HepG2 (cell line): ENCODE data around the gene CMIP. TPM values are rescaled to one million over a fixed set of nuclear protein-coding genes. Genes with fewer than 3 reads are reported as not detected.

Experiments
- ATAC-seq: fragments of 200-7000 bp; cut with Tn5 transposase; 3 replicates; pipeline ENCODE4 v1.9.1; 2020; ENCODE audit warnings: mild to moderate bottlenecking, moderate library complexity
- BruUV-seq: library from RNA; stranded (reverse); fragments of 400-500 nt; replicated peaks from 2 replicates; lab custom pipeline; 2021; lab: Mats Ljungman, UMichigan
- CTCF ChIA-PET: fragments of 300-600 bp; formaldehyde crosslinking; extraction: SDS; loops from one replicate; lab custom pipeline; 2021; ENCODE audit warnings: low total read pairs, inconsistent platforms, low intra/inter-chr PET ratio; lab: Yijun Ruan, JAX
- POLR2A ChIA-PET: fragments of 350-600 bp; sonication (Branson Sonifier 250); formaldehyde crosslinking; loops from one replicate; lab custom pipeline; 2020; ENCODE audit warnings: antibody characterized with exemption, inconsistent platforms; lab: Yijun Ruan, JAX
- DNase-seq: peaks from one replicate; pipeline ENCODE4 v3.0.0-alpha.2; 2015; ENCODE audit warnings: low spot score
- FAIRE-seq: peaks from 3 replicates; lab custom pipeline; 2011; peaks lifted over from hg19 to GRCh38; lab: Jason Lieb, UNC
- H2AFZ ChIP-seq: one replicate; pipeline ENCODE4 v1.6.1; 2011; ENCODE audit warnings: low read length, inconsistent platforms
- H3K27ac ChIP-seq: fragments of 300-600 bp; 3 replicates; pipeline ENCODE4 v1.8.0; 2011; ENCODE audit warnings: mixed run types, mild to moderate bottlenecking, mixed read lengths, low read length, inconsistent platforms; ENCODE audit not compliant: insufficient read depth; ENCODE audit errors: extremely low read length
- H3K27me3 ChIP-seq, 2 experiments: fragments of 200-600 bp in 1 of 2; 2 replicates in 1 of 2; 3 replicates in 1 of 2; pipeline versions ENCODE4 v1.6.0 to v1.8.0; 2011; ENCODE audit warnings: low read length in 2 of 2, mild to moderate bottlenecking in 2 of 2, moderate library complexity in 2 of 2, inconsistent platforms in 1 of 2; ENCODE audit not compliant: insufficient read depth in 2 of 2, control insufficient read depth in 1 of 2
- H3K36me3 ChIP-seq, 2 experiments: fragments of 200-600 bp in 1 of 2; replicated peaks in 1 of 2; 2 replicates in 1 of 2; 3 replicates in 1 of 2; pipeline versions ENCODE4 v1.5.1 to v1.8.0; 2011; ENCODE audit warnings: low read length in 2 of 2, inconsistent platforms in 1 of 2; ENCODE audit not compliant: insufficient read depth in 2 of 2, control insufficient read depth in 1 of 2
- H3K4me1 ChIP-seq: 2 replicates; pipeline ENCODE4 v1.5.1; 2012; ENCODE audit warnings: low read length, inconsistent platforms; ENCODE audit not compliant: insufficient read depth
- H3K4me2 ChIP-seq: 2 replicates; pipeline ENCODE4 v1.6.0; 2011; ENCODE audit warnings: low read depth, low read length, inconsistent platforms
- H3K4me3 ChIP-seq, 3 experiments: fragments of 200-600 bp in 1 of 3; sonication (generic), shearing (Covaris generic) in 1 of 3; replicated peaks in 1 of 3; 2 replicates each; pipeline ENCODE4 v1.5.1; 2011 to 2016; ENCODE audit warnings: low read length in 3 of 3, inconsistent platforms in 2 of 3, low read depth in 2 of 3, mild to moderate bottlenecking in 2 of 3, control low read depth in 1 of 3, mixed read lengths in 1 of 3; ENCODE audit not compliant: insufficient read depth in 1 of 3
- H3K79me2 ChIP-seq: one replicate; pipeline ENCODE4 v1.6.1; 2011; ENCODE audit warnings: low read length, inconsistent platforms; ENCODE audit not compliant: insufficient read depth
- H3K9ac ChIP-seq: 2 replicates; pipeline ENCODE4 v1.6.0; 2011; ENCODE audit warnings: mild to moderate bottlenecking, low read depth, low read length, inconsistent platforms; ENCODE audit not compliant: insufficient read depth
- H3K9me3 ChIP-seq: 2 replicates; pipeline ENCODE4 v1.5.1; 2012; ENCODE audit warnings: mild to moderate bottlenecking, low read length
- H4K20me1 ChIP-seq: 2 replicates; pipeline ENCODE4 v1.6.0; 2011; ENCODE audit warnings: inconsistent platforms, mild to moderate bottlenecking, low read length, moderate library complexity; ENCODE audit not compliant: insufficient read depth
- AGO2 ChIP-seq: fragments of 200-400 bp; formaldehyde crosslinking; optimal IDR thresholded peaks from 2 replicates; pipeline ENCODE3; 2017; ENCODE audit warnings: mild to moderate bottlenecking, low read depth, low read length, moderate library complexity
- BHLHE40 ChIP-seq: IDR thresholded peaks from 2 replicates; pipeline ENCODE4 v1.6.1; 2011; ENCODE audit warnings: low read length, improper control_type of control experiment
- KDM1A ChIP-seq: IDR thresholded peaks from 2 replicates; pipeline ENCODE4 v1.6.1; 2016; ENCODE audit warnings: missing compliant biosample characterization
- NR2F6 ChIP-seq, 2 experiments: IDR thresholded peaks; 2 replicates each; pipeline ENCODE4 v1.6.1; 2016; ENCODE audit warnings: antibody characterized with exemption in 1 of 2, mild to moderate bottlenecking in 1 of 2
- PREB ChIP-seq: sonication (generic); formaldehyde crosslinking; IDR thresholded peaks from 2 replicates; pipeline ENCODE4 v1.4.0; 2020; ENCODE audit warnings: missing genetic modification reagents
- RBM22 ChIP-seq: fragments of 200-400 bp; formaldehyde crosslinking; optimal IDR thresholded peaks from 2 replicates; pipeline ENCODE3; 2017; ENCODE audit warnings: mild to moderate bottlenecking, low read length, moderate library complexity
- ZNF253 ChIP-seq: sonication (generic); formaldehyde crosslinking; IDR thresholded peaks from 2 replicates; pipeline ENCODE4 v1.8.0; 2022; ENCODE audit warnings: mild to moderate bottlenecking, missing genetic modification reagents, borderline replicate concordance
- ZNF550 ChIP-seq: sonication (generic); formaldehyde crosslinking; IDR thresholded peaks from 2 replicates; pipeline ENCODE4 v1.4.0; 2020; ENCODE audit warnings: mild to moderate bottlenecking, missing genetic modification reagents, borderline replicate concordance
- ZNF552 ChIP-seq: sonication (generic); formaldehyde crosslinking; IDR thresholded peaks from 2 replicates; pipeline ENCODE4 v1.9.0; 2022; ENCODE audit warnings: missing genetic modification reagents, mild to moderate bottlenecking, borderline replicate concordance
- ZNF639 ChIP-seq: conservative IDR thresholded peaks from 2 replicates; pipeline ENCODE4 v1.6.1; 2018; ENCODE audit warnings: missing genetic modification reagents
- ZNF737 ChIP-seq: sonication (generic); formaldehyde crosslinking; IDR thresholded peaks from 2 replicates; pipeline ENCODE4 v1.5.0; 2020; ENCODE audit warnings: missing genetic modification reagents, mild to moderate bottlenecking, borderline replicate concordance
- ZNF850 ChIP-seq: sonication (generic); formaldehyde crosslinking; conservative IDR thresholded peaks from 2 replicates; pipeline ENCODE4 v1.9.0; 2021; ENCODE audit warnings: mild to moderate bottlenecking, missing genetic modification reagents
- WGBS: methylation state at CpG from one replicate; pipeline ENCODE4 v1.1.6; 2017; ENCODE audit warnings: low lambda C conversion rate; 5-methylcytosine and 5-hydroxymethylcytosine counted together
- in situ Hi-C: cut with HindIII; loops from 2 replicates; pipeline ENCODE4 v1.10.0; 2017; ENCODE audit warnings: low pct_unique_long_range_greater_than_20kb; ENCODE audit not compliant: extremely low pct_ligation_motif_present
- intact Hi-C: fragments of 100-400 bp; cut with micrococcal nuclease; formaldehyde crosslinking; loops from one replicate; pipeline ENCODE4 v1.10.0; 2022; ENCODE audit not compliant: unreplicated experiment
- polyA plus RNA-seq, 8 experiments: library from polyadenylated mRNA; depleted of rRNA in 3 of 8; stranded (reverse) in 7 of 8; unstranded in 1 of 8; fragments of >200 nt; fragmentation: Illumina TruSeq in 4 of 8; extraction: Trizol in 4 of 8; gene quantifications; 2 replicates each; pipeline versions ENCODE4 v1.2.1 to v1.2.3, GENCODE V29; 2011 to 2016; ENCODE audit warnings: low read depth in 4 of 8, missing spikeins in 1 of 8, mixed read lengths in 1 of 8; ENCODE audit not compliant: insufficient read depth in 1 of 8
- total RNA-seq, 5 experiments: library from RNA; depleted of rRNA; stranded (reverse); fragments of >200 nt; fragmentation: Illumina TruSeq; extraction: Trizol; gene quantifications; 2 replicates each; pipeline ENCODE4 v1.2.3, GENCODE V29; 2016; ENCODE audit warnings: low read depth in 1 of 5

CMIP gene
- total and polyA plus RNA-seq, 2 of the 13 experiments (the other 11 are each of a cell fraction or from before 2014, with no cell fraction given) = 10.9 to 18.1 TPM

GRCh38 chr16:81564421-81564911 lies 119.9 kb downstream of the CMIP start:
- no TSS peak for BruUV-seq
- Histone ChIP-seq H2AFZ (no peak overlapping the region), H3K9me3 (no peaks in the 10 kb centered on the region), H3K27ac (no peak overlapping the region), H3K4me3 (no peak overlapping the region), H3K9ac (no peak overlapping the region), H3K27me3 (no peaks in the 10 kb centered on the region), H3K4me1 (peaks cover 63% of the 10 kb centered on the region), H3K4me2 (no peak overlapping the region), H4K20me1 (peaks cover 91% of the 10 kb centered on the region), H3K79me2 (peaks cover 96% of the 10 kb centered on the region), H3K36me3 (peaks cover 9 to 20% of the 10 kb centered on the region in 2 experiments; a peak in 3 of 5 replicates)
- DNase-seq (no peak), ATAC-seq (no peak), FAIRE-seq (no peak)
- ChIA-PET POLR2A (no interaction called here), CTCF (no interaction called here)
- in situ Hi-C loops (no loop called here), intact Hi-C loops (no loop called here)
- TF ChIP-seq ZNF253 (CRISPR knock-in tag) = no peak
- 90% methylated on average over 10 of the region's 10 CpGs for WGBS

- peaks cover 99% of the 10 kb centered on the region for H3K79me2 ChIP-seq
- TF ChIP-seq ZNF850 (CRISPR knock-in tag) (no peak), NR2F6 (IDR thresholded peaks at IDR 0.05) (no peak), NR2F6 (CRISPR knock-in tag; IDR thresholded peaks at IDR 0.05) (no peak), PREB (CRISPR knock-in tag) (no peak), ZNF550 (CRISPR knock-in tag) (no peak), ZNF552 (CRISPR knock-in tag) (no peak), BHLHE40 (no peak), AGO2 (peak; percentile 72), ZNF639 (no peak), KDM1A (no peak), RBM22 (peak; percentile 60), ZNF737 (CRISPR knock-in tag) (no peak)
These were observed 120.9 kb downstream of the CMIP start for GRCh38 chr16:81565321-81566028.

More at GRCh38 chr16:81565321-81566028, 120.9 kb downstream of the CMIP start:
- Histone ChIP-seq H4K20me1 (peaks cover 99% of the 10 kb centered on the region), H3K4me2 (no peak overlapping the region), H2AFZ (no peak overlapping the region), H3K4me3 (no peak overlapping the region), H3K27ac (no peak overlapping the region), H3K4me1 (peaks cover 66% of the 10 kb centered on the region), H3K36me3 (peaks cover 11 to 23% of the 10 kb centered on the region in 2 experiments; a peak in 4 of 5 replicates), H3K9me3 (no peaks in the 10 kb centered on the region), H3K27me3 (no peaks in the 10 kb centered on the region), H3K9ac (peak overlapping the region; percentile 2; the same call in 1 of the 2 replicates)
- BruUV-seq = no TSS peak
- no peak for FAIRE-seq
- peak; percentile 10; the same call in 2 of the 3 replicates for ATAC-seq
- intact Hi-C loops (no loop called here), in situ Hi-C loops (no loop called here)
- no peak for DNase-seq
- POLR2A ChIA-PET = no interaction called here
- 93% methylated on average over 19 of the region's 20 CpGs for WGBS
- CTCF ChIA-PET = no interaction called here
